H1 (cell line): Measurements from ENCODE around the gene VWA2. TPM values are rescaled to one million over a fixed set of nuclear protein-coding genes. Genes with fewer than 3 reads are reported as not detected.

Source experiments
- CTCF ChIA-PET: fragments of 300-600 bp; sonication (Branson Sonifier 250); formaldehyde crosslinking; loops from one replicate; lab custom pipeline; 2021; ENCODE audit not compliant: partially characterized antibody; lab: Charles Lee
- POLR2A ChIA-PET: fragments of 300-600 bp; sonication (Branson Sonifier 250); formaldehyde crosslinking; loops from one replicate; lab custom pipeline; 2021; ENCODE audit warnings: inconsistent platforms; ENCODE audit not compliant: partially characterized antibody; lab: Charles Lee
- DNase-seq, 2 experiments: peaks; one replicate each; pipeline versions ENCODE4 v3.0.0 to v3.0.0-alpha.2; 2010 to 2022; ENCODE audit warnings: low spot score in 2 of 2, low read depth in 1 of 2, mixed read lengths in 1 of 2
- FAIRE-seq: peaks from 2 replicates; lab custom pipeline; 2011; peaks lifted over from hg19 to GRCh38; lab: Jason Lieb, UNC
- H2AFZ ChIP-seq: 2 replicates; pipeline ENCODE4 v1.8.1; 2012; ENCODE audit warnings: low read length, inconsistent platforms
- H2AK5ac ChIP-seq: 2 replicates; pipeline ENCODE4 v1.6.1; 2013; ENCODE audit warnings: low read depth, low read length
- H2BK120ac ChIP-seq: replicated peaks from 2 replicates; pipeline ENCODE3; 2013; ENCODE audit warnings: low read depth, low read length, inconsistent platforms
- H2BK12ac ChIP-seq: 2 replicates; pipeline ENCODE4 v1.6.1; 2013; ENCODE audit warnings: low read depth, low read length
- H2BK15ac ChIP-seq: 2 replicates; pipeline ENCODE4 v1.6.1; 2013; ENCODE audit warnings: low read length
- H2BK20ac ChIP-seq: 2 replicates; pipeline ENCODE4 v1.6.1; 2013; ENCODE audit warnings: low read length
- H2BK5ac ChIP-seq: 2 replicates; pipeline ENCODE4 v1.6.1; 2013; ENCODE audit warnings: low read depth, low read length
- H3K14ac ChIP-seq: 2 replicates; pipeline ENCODE4 v1.6.1; 2013; ENCODE audit warnings: inconsistent platforms; ENCODE audit not compliant: insufficient read length
- H3K18ac ChIP-seq: 2 replicates; pipeline ENCODE4 v1.6.1; 2013; ENCODE audit warnings: low read length; ENCODE audit errors: extremely low read depth
- H3K23ac ChIP-seq: 2 replicates; pipeline ENCODE4 v1.6.1; 2013; ENCODE audit warnings: inconsistent platforms; ENCODE audit not compliant: insufficient read length
- H3K23me2 ChIP-seq: 2 replicates; pipeline ENCODE4 v1.6.1; 2013; ENCODE audit warnings: low read depth, low read length
- H3K27ac ChIP-seq: 2 replicates; pipeline ENCODE4 v1.6.1; 2011; ENCODE audit warnings: low read depth, low read length, inconsistent platforms
- H3K27me3 ChIP-seq, 4 experiments: replicated peaks in 1 of 4; 1 replicate in 1 of 4; 2 replicates in 3 of 4; pipeline versions ENCODE4 v1.6.1 to v1.8.1; 2011 to 2013; ENCODE audit warnings: low read length in 3 of 4, mild to moderate bottlenecking in 3 of 4, inconsistent platforms in 2 of 4, mixed read lengths in 2 of 4, moderate library complexity in 1 of 4; ENCODE audit not compliant: control insufficient read depth in 3 of 4, insufficient read depth in 3 of 4; ENCODE audit errors: extremely low read depth in 1 of 4
- H3K36me3 ChIP-seq, 4 experiments: 2 replicates each; pipeline versions ENCODE4 v1.6.1 to v1.8.1; 2011 to 2013; ENCODE audit warnings: mild to moderate bottlenecking in 4 of 4, low read length in 3 of 4, moderate library complexity in 2 of 4, control low read depth in 1 of 4, inconsistent platforms in 1 of 4; ENCODE audit not compliant: insufficient read depth in 4 of 4, control insufficient read depth in 2 of 4
- H3K4ac ChIP-seq: replicated peaks from 2 replicates; pipeline ENCODE3; 2013; ENCODE audit warnings: low read length, low read depth, mixed read lengths, inconsistent platforms; ENCODE audit not compliant: insufficient read length
- H3K4me1 ChIP-seq, 4 experiments: replicated peaks in 1 of 4; 1 replicate in 1 of 4; 2 replicates in 3 of 4; pipeline versions ENCODE4 v1.6.1 to v1.8.1; 2011 to 2013; ENCODE audit warnings: low read length in 3 of 4, inconsistent platforms in 2 of 4, mixed read lengths in 1 of 4; ENCODE audit not compliant: insufficient read depth in 4 of 4, control insufficient read depth in 3 of 4
- H3K4me2 ChIP-seq, 2 experiments: 2 replicates each; pipeline versions ENCODE4 v1.6.1 to v1.8.1; 2011 to 2013; ENCODE audit warnings: low read depth in 2 of 2, low read length in 2 of 2, control low read depth in 1 of 2, inconsistent platforms in 1 of 2, mild to moderate bottlenecking in 1 of 2; ENCODE audit not compliant: insufficient read depth in 1 of 2
- H3K4me3 ChIP-seq, 4 experiments: fragments of 200-600, 300-600 bp in 1 of 4; sonication (generic), shearing (Covaris generic), sonication (Bioruptor Twin) in 1 of 4; 2 replicates each; pipeline versions ENCODE4 v1.5.1 to v1.8.1; 2011 to 2016; ENCODE audit warnings: low read length in 4 of 4, low read depth in 3 of 4, control low read depth in 2 of 4, inconsistent platforms in 2 of 4, mild to moderate bottlenecking in 2 of 4, mixed read lengths in 1 of 4, moderate library complexity in 1 of 4; ENCODE audit not compliant: insufficient read depth in 2 of 4; ENCODE audit errors: extremely low read depth in 1 of 4
- H3K56ac ChIP-seq: replicated peaks from 2 replicates; pipeline ENCODE3; 2013; ENCODE audit warnings: low read depth, mild to moderate bottlenecking, mixed read lengths, low read length, inconsistent platforms; ENCODE audit not compliant: insufficient read length
- H3K79me1 ChIP-seq: 2 replicates; pipeline ENCODE4 v1.6.1; 2013; ENCODE audit warnings: low read depth, low read length, control low read depth
- H3K79me2 ChIP-seq, 2 experiments: 2 replicates each; pipeline versions ENCODE4 v1.6.1 to v1.8.1; 2012 to 2013; ENCODE audit warnings: low read length in 2 of 2, mild to moderate bottlenecking in 2 of 2, inconsistent platforms in 1 of 2; ENCODE audit not compliant: insufficient read depth in 2 of 2, control insufficient read depth in 1 of 2
- H3K9ac ChIP-seq, 4 experiments: replicated peaks in 1 of 4; 1 replicate in 1 of 4; 2 replicates in 3 of 4; pipeline versions ENCODE4 v1.6.1 to v1.8.1; 2011 to 2013; ENCODE audit warnings: low read depth in 3 of 4, low read length in 3 of 4, control low read depth in 2 of 4, mild to moderate bottlenecking in 2 of 4, moderate library complexity in 2 of 4, inconsistent platforms in 1 of 4; ENCODE audit errors: extremely low read depth in 1 of 4
- H3K9me3 ChIP-seq, 2 experiments: 2 replicates each; pipeline versions ENCODE4 v1.6.1 to v1.8.1; 2012 to 2013; ENCODE audit warnings: mild to moderate bottlenecking in 2 of 2, moderate library complexity in 2 of 2, control low read depth in 1 of 2, inconsistent platforms in 1 of 2, low read depth in 1 of 2, low read length in 1 of 2, mixed read lengths in 1 of 2; ENCODE audit not compliant: insufficient read depth in 2 of 2
- H4K20me1 ChIP-seq, 2 experiments: replicated peaks in 1 of 2; 2 replicates each; pipeline versions ENCODE3 to v1.8.1; 2011 to 2013; ENCODE audit warnings: inconsistent platforms in 2 of 2, low read length in 2 of 2, mild to moderate bottlenecking in 1 of 2; ENCODE audit not compliant: insufficient read depth in 2 of 2, control insufficient read depth in 1 of 2
- H4K5ac ChIP-seq: 2 replicates; pipeline ENCODE4 v1.6.1; 2013; ENCODE audit warnings: low read length, low read depth, mixed read lengths, inconsistent platforms; ENCODE audit not compliant: insufficient read length
- H4K8ac ChIP-seq: 2 replicates; pipeline ENCODE4 v1.8.0; 2013; ENCODE audit warnings: mild to moderate bottlenecking, moderate library complexity, low read length, inconsistent platforms; ENCODE audit not compliant: insufficient read depth; ENCODE audit errors: extremely low read depth
- H4K91ac ChIP-seq: replicated peaks from 2 replicates; pipeline ENCODE3; 2013; ENCODE audit warnings: low read length, mixed read lengths, inconsistent platforms; ENCODE audit not compliant: insufficient read length
- CBX5 ChIP-seq: fragments of 300-800, 300-1000 bp; sonication (generic); IDR thresholded peaks from 2 replicates; pipeline ENCODE4 v1.7.1; 2016; ENCODE audit warnings: antibody characterized with exemption, low read length, low read depth
- CHD1 ChIP-seq: IDR thresholded peaks from 2 replicates; pipeline ENCODE4 v1.6.1; 2012; ENCODE audit warnings: low read depth, low read length, improper control_type of control experiment
- EZH2 ChIP-seq: fragments of 200-600 bp; sonication (generic); IDR thresholded peaks from 2 replicates; pipeline ENCODE4 v1.7.1; 2012; ENCODE audit warnings: low read depth, mild to moderate bottlenecking, moderate library complexity, low read length, inconsistent platforms; ENCODE audit not compliant: severe bottlenecking
- POLR2AphosphoS5 ChIP-seq: IDR thresholded peaks from 2 replicates; pipeline ENCODE4 v1.6.1; 2011; ENCODE audit warnings: low read depth, low read length
- RBBP5 ChIP-seq: IDR thresholded peaks from 2 replicates; pipeline ENCODE4 v1.7.1; 2012; ENCODE audit warnings: low read depth, mild to moderate bottlenecking, inconsistent platforms, low read length, moderate library complexity, borderline replicate concordance
- SIN3A ChIP-seq, 2 experiments: IDR thresholded peaks in 1 of 2; conservative IDR thresholded peaks in 1 of 2; 2 replicates each; pipeline ENCODE4 v1.6.1; 2011 to 2012; ENCODE audit warnings: low read length in 2 of 2, improper control_type of control experiment in 1 of 2, low read depth in 1 of 2, mild to moderate bottlenecking in 1 of 2
- SP1 ChIP-seq: IDR thresholded peaks from 2 replicates; pipeline ENCODE4 v1.6.1; 2011; ENCODE audit warnings: low read depth, low read length
- SRF ChIP-seq: IDR thresholded peaks from 2 replicates; pipeline ENCODE4 v1.6.1; 2011; ENCODE audit warnings: mild to moderate bottlenecking, low read depth, low read length, moderate library complexity
- TAF7 ChIP-seq: optimal IDR thresholded peaks from 2 replicates; pipeline ENCODE3; 2011; ENCODE audit warnings: low read depth, mild to moderate bottlenecking, inconsistent platforms, low read length, moderate library complexity, borderline replicate concordance
- WGBS, 2 experiments: shearing (Covaris generic) in 1 of 2; methylation state at CpG; one replicate each; pipeline versions ENCODE4 v1.1.6 to v1.1.7; 2013 to 2015; ENCODE audit warnings: low lambda C conversion rate in 2 of 2, mixed read lengths in 2 of 2, inconsistent platforms in 1 of 2, low coverage in 1 of 2, missing lambda C conversion rate in 1 of 2; ENCODE audit not compliant: insufficient replicate concordance in 2 of 2, insufficient coverage in 1 of 2, insufficient read length in 1 of 2; ENCODE audit errors: extremely low coverage in 1 of 2, missing lambda C conversion rate in 1 of 2; 5-methylcytosine and 5-hydroxymethylcytosine counted together
- polyA plus RNA-seq, 7 experiments: library from polyadenylated mRNA; depleted of rRNA in 3 of 7; stranded (reverse) in 5 of 7; unstranded in 2 of 7; fragments of >200 nt in 5 of 7; fragments of 200-250 nt in 2 of 7; gene quantifications; 1 replicate in 5 of 7; 2 replicates in 1 of 7; 4 replicates in 1 of 7; pipeline versions ENCODE4 v1.2.1 to v1.2.3, GENCODE V29; 2011 to 2013; ENCODE audit warnings: missing spikeins in 2 of 7, mixed read lengths in 2 of 7
- total RNA-seq: library from RNA; stranded (reverse); fragmentation: NEBNext Ultra II Directional; extraction: Animal tissue kit (Norgen Biotek cat#: 25700); gene quantifications from 2 replicates; pipeline ENCODE4 v1.2.1, GENCODE V29; 2021

Gene VWA2
- total and polyA plus RNA-seq, 2 of the 8 experiments (the other 6 are each of a cell fraction or from before 2014, with no cell fraction given): 2.8 to 2.9 TPM

DNA sequence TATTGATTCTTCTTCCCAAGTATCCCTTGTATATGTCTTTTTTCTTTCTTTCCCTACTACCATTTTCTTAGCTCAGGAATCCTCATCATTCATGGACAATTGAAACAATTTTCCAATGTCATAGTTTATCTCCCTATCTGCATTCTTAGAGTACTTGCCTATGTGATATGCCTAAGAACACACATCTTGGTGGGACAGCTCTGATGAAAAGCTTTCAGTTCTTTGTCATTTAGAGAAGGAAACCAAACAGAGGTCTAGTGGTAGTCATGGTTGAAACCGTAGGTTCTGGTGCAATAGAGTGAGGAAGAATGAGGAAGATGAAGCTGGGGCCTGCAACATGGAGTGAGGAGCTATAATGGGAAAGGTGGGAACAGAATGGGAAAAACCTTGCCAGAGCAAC is 31.7 kb upstream of the VWA2 start:
- Histone ChIP-seq H3K36me3 (no peaks in the 10 kb centered on the region), H3K18ac (no peak overlapping the region), H3K9me3 (no peaks in the 10 kb centered on the region), H2BK12ac (no peak overlapping the region), H4K91ac (no peak overlapping the region), H3K23ac (no peak overlapping the region), H3K4me1 (peaks cover 0 to 3% (median 1%) of the 10 kb centered on the region in 4 experiments; a peak in 2 of 7 replicates), H2BK5ac (no peak overlapping the region), H2BK20ac (no peak overlapping the region), H3K27me3 (no peaks in the 10 kb centered on the region), H2AFZ (no peak overlapping the region), H4K20me1 (no peaks in the 10 kb centered on the region), H3K4me2 (no peak overlapping the region), H3K56ac (no peak overlapping the region), H3K14ac (no peak overlapping the region), H4K8ac (no peak overlapping the region), H3K9ac (no peak overlapping the region), H3K23me2 (no peaks in the 10 kb centered on the region), H3K4me3 (no peak overlapping the region), H2BK15ac (no peak overlapping the region), H3K4ac (no peak overlapping the region), H3K79me2 (no peaks in the 10 kb centered on the region), H4K5ac (no peak overlapping the region), H3K27ac (no peak overlapping the region), H2AK5ac (no peak overlapping the region), H3K79me1 (no peaks in the 10 kb centered on the region), H2BK120ac (no peak overlapping the region)
- DNase-seq (no peak), FAIRE-seq (no peak)
- ChIA-PET CTCF (interaction anchor here (0.6 kb wide), 1 partner anchor 16 kb away, joined by 3 read pairs; no protein-coding TSS in a partner anchor), POLR2A (interaction anchor here (0.8 kb wide), 1 partner anchor 32 kb away, joined by 3 read pairs; no protein-coding TSS in a partner anchor)
- WGBS, 2 experiments: 93% methylated on average over 1 of the region's 1 CpG; no CpG with 5 or more reads in 1 of the 2 experiments
- TF ChIP-seq RBBP5 (no peak), SIN3A (conservative IDR thresholded peaks at IDR 0.05 in 1 of 2, IDR thresholded peaks at IDR 0.05 in 1 of 2; ENCODE audit: low read depth in 1 of 2, low read length in 2 of 2) (no peak), TAF7 (no peak), POLR2AphosphoS5 (no peak), EZH2 (no peak), CBX5 (no peak), SP1 (no peak), SRF (no peak), CHD1 (no peak)
